Stimulated activated CD4-positive, alpha-beta T cell treated with anti-CD3 and anti-CD28 coated beads, Interleukin-1b, Interleukin-23, amount 100 ng/mL, for 1 hour (primary cell): ENCODE results near the gene BACE2.
"Not testable (repeated sequence)": the region's sequence is repeated elsewhere in the genome, so short reads cannot be mapped to it uniquely, and the experiment has no call there.

Experiments used
- DNase-seq, 2 donors: peaks; one replicate each; pipeline ENCODE4 v3.0.0-alpha.2; 2020; ENCODE audit warnings: low read depth in 2 of 2

The BACE2 gene

GRCh38 chr21:41185802-41186201, 17.8 kb downstream of the BACE2 start:
- DNase-seq: no peak

GRCh38 chr21:41186755-41187536, 19.0 kb downstream of the BACE2 start:
- no peak for DNase-seq

GRCh38 chr21:41187537-41188025, 19.6 kb downstream of the BACE2 start:
- no peak for DNase-seq

GRCh38 chr21:41188486-41189149, 20.7 kb downstream of the BACE2 start:
- DNase-seq: no peak

GRCh38 chr21:41189150-41189745, 21.3 kb downstream of the BACE2 start:
- DNase-seq: no peak

- DNase-seq: not testable (repeated sequence)
These were observed 24.6 kb downstream of the BACE2 start for GRCh38 chr21:41192552-41192951.

GRCh38 chr21:41195311-41195710, 27.4 kb downstream of the BACE2 start:
- DNase-seq: no peak

GRCh38 chr21:41196993-41197392, 29.0 kb downstream of the BACE2 start:
- DNase-seq: no peak

- DNase-seq: no peak
These were observed 29.6 kb downstream of the BACE2 start for GRCh38 chr21:41197582-41197981.

GRCh38 chr21:41198647-41199046, 30.7 kb downstream of the BACE2 start:
- not testable (repeated sequence) for DNase-seq

GRCh38 chr21:41199123-41199522, 31.2 kb downstream of the BACE2 start:
- DNase-seq: no peak

GRCh38 chr21:41199588-41199987, 31.6 kb downstream of the BACE2 start:
- DNase-seq: no peak

GRCh38 chr21:41201385-41201784, 33.4 kb downstream of the BACE2 start:
- no peak for DNase-seq

GRCh38 chr21:41204736-41205135, 36.8 kb downstream of the BACE2 start:
- DNase-seq: no peak

- DNase-seq: no peak
These were observed 39.7 kb downstream of the BACE2 start for GRCh38 chr21:41207401-41208375.

- no peak for DNase-seq
These were observed 40.4 kb downstream of the BACE2 start for GRCh38 chr21:41208376-41208763.

GRCh38 chr21:41209016-41209619, 41.2 kb downstream of the BACE2 start:
- DNase-seq: no peak

- DNase-seq: no peak
These were observed 42.6 kb downstream of the BACE2 start for GRCh38 chr21:41210426-41211059.

GRCh38 chr21:41211060-41211805, 43.3 kb downstream of the BACE2 start:
- DNase-seq: no peak

- no peak for DNase-seq
These were observed 45.1 kb downstream of the BACE2 start for GRCh38 chr21:41213021-41213420.
